Upper lobe of right lung (tissue), 1 donor: ENCODE measurements around the gene DDX27. TPM values are rescaled to one million over a fixed set of nuclear protein-coding genes. Genes with fewer than 3 reads are reported as not detected.
"Not testable (repeated sequence)": the region's sequence is repeated elsewhere in the genome, so short reads cannot be mapped to it uniquely, and the experiment has no call there.

Experiments used
- ATAC-seq: fragments of 200-7000 bp; cut with Tn5 transposase; one replicate; pipeline ENCODE4 v1.9.1; 2020; ENCODE audit warnings: mild to moderate bottlenecking, moderate library complexity
- DNase-seq: peaks from one replicate; pipeline ENCODE4 v3.0.0-alpha.2; 2020
- H3K27ac ChIP-seq: fragments of 200-600 bp; one replicate; pipeline ENCODE4 v1.8.0; 2022
- H3K27me3 ChIP-seq: fragments of 200-600 bp; one replicate; pipeline ENCODE4 v1.8.0; 2022; ENCODE audit warnings: mild to moderate bottlenecking
- H3K36me3 ChIP-seq: fragments of 200-600 bp; one replicate; pipeline ENCODE4 v1.8.0; 2022
- H3K4me1 ChIP-seq: fragments of 200-600 bp; one replicate; pipeline ENCODE4 v1.8.0; 2022
- H3K4me3 ChIP-seq: fragments of 200-600 bp; one replicate; pipeline ENCODE4 v1.8.0; 2022; ENCODE audit warnings: mild to moderate bottlenecking
- H3K9me3 ChIP-seq: fragments of 200-600 bp; one replicate; pipeline ENCODE4 v1.8.0; 2022
- CTCF ChIP-seq: fragments of 200-600 bp; IDR thresholded peaks from one replicate; pipeline ENCODE4 v1.8.0; 2022; ENCODE audit warnings: antibody characterized with exemption
- intact Hi-C: fragments of 100-400 bp; cut with DNase I; formaldehyde crosslinking; loops from one replicate; pipeline ENCODE4 v1.11.0; 2022
- total RNA-seq: library from RNA; stranded (reverse); fragmentation: NEBNext Ultra II Directional; extraction: Animal tissue kit (Norgen Biotek cat#: 25700); gene quantifications from one replicate; pipeline ENCODE4 v1.2.1, GENCODE V29; 2021
- donor health status: DM: no; HTN: yes; CAD: no; lungs with severe emphysema.

The DDX27 gene
- total RNA-seq, 1 donor from 2014 or later = 25.9 TPM

GRCh38 chr20:49210757-49211110 lies 8.5 kb upstream of the DDX27 start:
- H3K36me3 ChIP-seq = no peaks in the 10 kb centered on the region
- intact Hi-C loops = no loop called here
- no peak for ATAC-seq

GRCh38 chr20:49214571-49214970 lies 4.6 kb upstream of the DDX27 start:
- ATAC-seq (no peak), DNase-seq (no peak)
- no peaks in the 10 kb centered on the region for H3K36me3 ChIP-seq
- no peaks in the 10 kb centered on the region for H3K9me3 ChIP-seq
- intact Hi-C loops = no loop called here
- H3K4me1 ChIP-seq = peaks cover 10% of the 10 kb centered on the region
- no peaks in the 10 kb centered on the region for H3K27me3 ChIP-seq
- TF ChIP-seq CTCF = no peak
- no peak overlapping the region for H3K4me3 ChIP-seq
- no peak overlapping the region for H3K27ac ChIP-seq

More at GRCh38 chr20:49210757-49211110, 8.5 kb upstream of the DDX27 start:
- no peaks in the 10 kb centered on the region for H3K27me3 ChIP-seq
- no peak overlapping the region for H3K4me3 ChIP-seq
- no peak for DNase-seq
- no peaks in the 10 kb centered on the region for H3K9me3 ChIP-seq
- no peak overlapping the region for H3K27ac ChIP-seq
- H3K4me1 ChIP-seq = no peaks in the 10 kb centered on the region
- TF ChIP-seq CTCF = no peak

GRCh38 chr20:49215232-49215631 lies 4.0 kb upstream of the DDX27 start:
- ATAC-seq (no peak), DNase-seq (no peak)
- Histone ChIP-seq H3K4me1 (peaks cover 14% of the 10 kb centered on the region), H3K27ac (no peak overlapping the region), H3K9me3 (no peaks in the 10 kb centered on the region), H3K36me3 (no peaks in the 10 kb centered on the region), H3K4me3 (no peak overlapping the region), H3K27me3 (no peaks in the 10 kb centered on the region)
- TF ChIP-seq CTCF = no peak
- intact Hi-C loops = no loop called here

GRCh38 chr20:49216991-49217578 lies 2.1 kb upstream of the DDX27 start:
- intact Hi-C loops = no loop called here

GRCh38 chr20:49218739-49219090 lies 501 bp upstream of the DDX27 start:
- H3K4me3 ChIP-seq = peak overlapping the region; percentile 85
- H3K36me3 ChIP-seq = peaks cover 25% of the 10 kb centered on the region
- DNase-seq = peak; percentile 68
- H3K9me3 ChIP-seq, ATAC-seq, H3K27me3 ChIP-seq: not testable (repeated sequence)
- H3K4me1 ChIP-seq = peaks cover 20% of the 10 kb centered on the region
- peak overlapping the region; percentile 89 for H3K27ac ChIP-seq
- intact Hi-C loops = loop anchor here (2.0 kb wide), 1 partner anchor 86 kb away; no protein-coding TSS in a partner anchor

More at GRCh38 chr20:49216991-49217578, 2.1 kb upstream of the DDX27 start:
- Histone ChIP-seq H3K27ac (no peak overlapping the region), H3K9me3 (no peaks in the 10 kb centered on the region), H3K27me3 (no peaks in the 10 kb centered on the region), H3K36me3 (peaks cover 9% of the 10 kb centered on the region), H3K4me1 (peaks cover 20% of the 10 kb centered on the region), H3K4me3 (no peak overlapping the region)
- peak; percentile 84 for TF ChIP-seq CTCF
- DNase-seq (peak; percentile 95), ATAC-seq (peak; percentile 88)

GRCh38 chr20:49219924-49220831 lies 962 bp downstream of the DDX27 start:
- ATAC-seq = no peak
- Histone ChIP-seq H3K9me3 (no peaks in the 10 kb centered on the region), H3K36me3 (peaks cover 40% of the 10 kb centered on the region), H3K4me1 (peaks cover 20% of the 10 kb centered on the region), H3K4me3 (peak overlapping the region; percentile 85), H3K27me3 (no peaks in the 10 kb centered on the region), H3K27ac (peak overlapping the region; percentile 89)
- TF ChIP-seq CTCF = no peak
- DNase-seq = no peak
- intact Hi-C loops = loop anchor here (2.0 kb wide), 1 partner anchor 87 kb away; no protein-coding TSS in a partner anchor
